DMS114 treated with DMSO at 0.1 percent for 48 hours (cell line): Measurements from ENCODE around the gene MRAP2.
"Not testable (repeated sequence)": the region's sequence is repeated elsewhere in the genome, so short reads cannot be mapped to it uniquely, and the experiment has no call there.

ENCODE experiments used
- DNase-seq: peaks from one replicate; lab custom pipeline; 2025; ENCODE audit not compliant: unreplicated experiment; lab: John Stamatoyannopoulos, UW

MRAP2 gene

DNA sequence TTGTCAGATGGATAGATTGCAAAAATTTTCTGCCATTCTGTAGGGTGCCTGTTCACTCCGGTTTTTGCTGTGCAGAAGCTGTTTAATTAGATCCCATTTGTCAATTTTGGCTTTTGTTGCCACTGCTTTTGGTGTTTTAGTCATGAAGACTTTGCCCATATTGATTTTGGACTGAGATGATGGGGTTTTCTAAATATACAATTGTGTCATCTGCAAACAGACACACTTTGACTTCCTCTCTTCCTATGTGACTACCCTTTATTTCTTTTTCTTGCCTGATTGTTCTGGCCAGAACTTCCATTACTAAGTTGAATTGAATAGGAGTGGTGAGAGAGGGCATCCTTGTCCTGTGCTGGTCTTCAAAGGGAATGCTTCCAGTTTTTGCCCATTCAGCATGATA, 96.0 kb downstream of the MRAP2 start:
- not testable (repeated sequence) for DNase-seq

DNA sequence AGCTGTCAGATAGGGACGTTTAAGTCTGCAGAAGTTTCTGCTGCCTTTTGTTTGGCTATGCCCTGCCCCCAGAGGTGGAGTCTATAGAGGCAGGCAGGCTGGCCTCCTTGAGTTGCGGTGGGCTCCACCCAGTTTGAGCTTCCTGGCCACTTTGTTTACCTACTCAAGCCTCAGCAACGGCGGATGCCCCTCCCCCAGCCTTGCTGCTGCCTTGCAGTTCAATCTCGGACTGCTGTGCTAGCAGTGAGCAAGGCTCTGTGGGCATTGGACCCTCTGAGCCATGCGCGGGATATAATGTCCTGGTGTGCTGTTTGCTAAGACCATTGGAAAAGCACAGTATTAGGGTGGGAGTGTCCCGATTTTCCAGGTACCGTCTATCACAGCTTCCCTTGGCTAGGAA, 99.8 kb downstream of the MRAP2 start:
- DNase-seq: not testable (repeated sequence)

DNA sequence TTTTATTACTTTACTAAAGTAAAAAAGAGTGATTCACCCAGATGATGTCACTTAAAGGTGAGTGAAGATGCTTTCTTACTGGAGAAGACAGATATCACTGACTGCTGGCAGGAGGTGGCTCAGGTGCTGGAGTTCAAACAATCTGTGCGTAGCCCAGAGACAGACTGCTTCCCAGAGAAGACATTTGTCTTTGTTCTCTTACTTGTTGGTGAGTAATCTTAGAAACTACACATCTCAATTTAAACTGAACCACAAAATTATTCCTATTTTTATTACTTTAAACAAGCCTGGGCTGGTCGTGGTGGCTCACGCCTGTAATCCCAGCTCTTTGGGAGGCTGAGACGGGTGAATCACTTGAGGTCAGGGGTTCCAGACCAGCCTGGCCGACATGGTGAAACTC, 101.7 kb downstream of the MRAP2 start:
- no peak for DNase-seq

DNA sequence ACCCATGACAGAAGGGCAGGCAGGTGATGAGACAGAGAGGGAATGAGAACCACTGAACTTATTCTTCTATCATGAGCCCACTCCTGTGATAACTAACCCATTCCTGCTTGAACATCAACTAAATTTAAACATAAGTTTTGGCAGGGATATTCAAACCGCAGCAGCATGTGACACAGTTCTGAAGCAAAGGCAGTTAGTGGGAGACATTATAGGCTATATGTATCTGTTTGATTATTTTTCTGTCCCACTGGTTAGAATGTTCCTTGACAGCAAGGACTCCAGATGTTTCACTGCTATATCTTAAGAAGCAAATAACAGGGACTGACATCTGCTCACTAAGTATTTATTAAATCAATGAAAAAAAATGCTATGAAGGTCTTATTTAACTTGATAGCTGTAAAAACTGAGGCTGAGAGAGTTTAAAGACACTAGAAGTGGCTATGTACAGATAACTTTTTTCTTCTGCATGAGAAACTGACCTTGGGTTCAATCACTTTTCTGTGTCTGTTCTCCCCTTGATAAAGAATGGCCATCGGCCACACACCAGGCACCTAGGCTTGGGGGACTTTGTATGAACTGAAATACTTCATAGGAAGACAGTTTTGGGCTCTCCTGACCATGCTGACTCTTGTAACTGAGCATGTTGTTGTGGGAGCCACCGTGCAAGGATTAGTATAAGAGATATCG, 102.9 kb downstream of the MRAP2 start:
- DNase-seq: no peak

DNA sequence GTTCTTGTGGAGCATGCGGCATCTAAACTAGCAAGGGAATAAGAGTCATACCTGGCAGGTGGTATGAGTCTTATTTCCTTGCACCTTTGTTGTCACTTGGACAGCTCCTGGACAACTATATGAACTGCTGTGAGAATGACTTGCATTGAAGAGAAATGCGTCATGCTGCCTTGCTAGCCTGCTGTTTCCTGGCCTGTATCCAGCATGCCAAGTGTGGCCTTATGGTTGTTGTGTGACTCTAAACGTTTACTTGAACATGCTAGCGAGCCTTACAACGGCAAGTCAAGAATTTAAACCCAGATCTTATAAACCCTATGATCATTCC, 103.4 kb downstream of the MRAP2 start:
- no peak for DNase-seq

DNA sequence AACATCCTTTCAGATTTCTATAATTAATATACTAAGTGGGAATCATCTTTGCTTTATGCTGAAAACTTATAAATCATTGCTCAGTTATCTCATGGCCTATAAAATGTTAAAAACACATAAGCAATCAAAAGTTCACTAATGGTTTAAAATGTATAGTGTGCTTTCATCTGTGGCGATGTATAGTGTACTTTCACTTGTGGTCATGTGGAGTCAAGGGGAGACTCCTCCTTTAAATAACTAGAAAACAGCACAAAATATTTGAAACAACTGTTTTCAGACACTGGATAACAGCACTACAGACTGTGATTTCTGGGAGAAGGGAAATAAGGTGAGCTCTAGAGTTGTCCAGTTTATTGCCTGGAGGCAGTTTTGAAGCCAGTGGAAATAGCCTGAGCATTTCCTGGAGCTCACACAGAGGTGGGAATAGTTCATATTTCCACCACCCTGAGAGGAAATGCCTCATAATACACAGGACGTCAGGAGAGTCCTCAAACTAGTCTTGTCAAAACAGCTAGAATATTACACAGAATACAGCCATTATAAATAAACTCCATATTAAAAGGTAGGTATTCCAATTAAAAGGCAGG, 104.5 kb downstream of the MRAP2 start:
- DNase-seq: no peak

DNA sequence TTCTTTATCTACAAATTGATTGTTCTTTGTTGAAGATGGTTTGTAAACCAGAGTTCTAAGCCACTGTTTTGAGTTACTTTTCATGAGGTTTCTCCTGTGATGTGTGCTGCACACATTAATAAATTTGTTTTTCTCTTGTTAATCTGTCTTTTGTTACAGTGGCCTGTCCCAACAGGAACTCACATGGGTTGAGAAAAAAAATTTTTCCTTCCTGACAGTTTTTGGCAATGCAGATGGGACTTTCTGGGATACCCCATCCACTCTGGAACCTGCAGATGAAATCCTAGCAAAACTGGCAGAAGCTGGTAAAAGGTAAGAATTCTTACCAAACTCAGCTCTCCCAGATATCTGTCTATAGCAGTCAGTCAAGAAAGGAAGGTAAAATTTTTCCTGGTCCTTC, 105.7 kb downstream of the MRAP2 start:
- DNase-seq: no peak
